SU-DHL-6 (cell line): ENCODE data around the gene TMEM52.

Source experiments
- EZH2phosphoT487 ChIP-seq: fragments of 200-600 bp; sonication (generic), shearing (Covaris generic); conservative IDR thresholded peaks from 2 replicates; pipeline ENCODE4 v1.6.1; 2018; ENCODE audit warnings: mild to moderate bottlenecking, antibody characterized with exemption, low read length, moderate library complexity, mixed read lengths
- TF ChIP-seq, protein P1 (sequence below): fragments of 200-600 bp; sonication (generic); IDR thresholded peaks from one replicate; pipeline ENCODE4 v1.5.1; 2017; ENCODE audit warnings: antibody characterized with exemption, mild to moderate bottlenecking, low read length, moderate library complexity; ENCODE audit not compliant: insufficient read depth, poor library complexity, severe bottlenecking

DNA sequence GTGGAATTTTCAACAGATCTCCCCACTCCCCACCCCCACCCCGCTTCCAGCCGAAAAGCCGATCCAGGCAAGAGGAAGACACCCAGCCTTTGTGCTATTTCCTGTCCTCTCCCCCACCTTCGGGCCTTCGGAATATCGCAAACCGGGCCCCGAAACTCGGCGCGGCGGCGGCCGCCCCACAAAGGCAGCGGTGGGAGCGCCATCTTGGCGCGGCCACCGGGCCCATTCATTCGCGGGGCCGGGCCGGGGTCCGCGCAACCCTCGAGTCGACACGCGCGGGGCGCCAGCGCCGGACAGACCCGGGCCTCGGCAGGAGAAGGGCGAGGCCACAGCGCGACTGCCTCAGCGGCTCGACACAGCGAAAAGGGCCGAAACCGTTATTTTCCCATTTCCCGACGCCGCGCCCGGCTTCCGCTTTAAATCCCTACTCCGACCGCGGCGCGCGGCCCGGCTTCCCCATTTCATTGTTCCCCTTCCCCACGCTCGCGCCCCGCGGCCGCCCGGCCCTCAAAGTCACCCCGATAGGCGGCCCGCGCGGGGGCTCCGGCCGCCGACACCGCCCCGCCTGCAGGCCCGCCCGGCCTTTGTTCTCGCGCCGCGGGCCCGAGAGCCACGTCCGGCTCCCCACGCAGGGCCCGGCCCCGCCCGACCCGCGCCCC is 29.1 kb downstream of the TMEM52 start:
- TF ChIP-seq, protein P1, sequence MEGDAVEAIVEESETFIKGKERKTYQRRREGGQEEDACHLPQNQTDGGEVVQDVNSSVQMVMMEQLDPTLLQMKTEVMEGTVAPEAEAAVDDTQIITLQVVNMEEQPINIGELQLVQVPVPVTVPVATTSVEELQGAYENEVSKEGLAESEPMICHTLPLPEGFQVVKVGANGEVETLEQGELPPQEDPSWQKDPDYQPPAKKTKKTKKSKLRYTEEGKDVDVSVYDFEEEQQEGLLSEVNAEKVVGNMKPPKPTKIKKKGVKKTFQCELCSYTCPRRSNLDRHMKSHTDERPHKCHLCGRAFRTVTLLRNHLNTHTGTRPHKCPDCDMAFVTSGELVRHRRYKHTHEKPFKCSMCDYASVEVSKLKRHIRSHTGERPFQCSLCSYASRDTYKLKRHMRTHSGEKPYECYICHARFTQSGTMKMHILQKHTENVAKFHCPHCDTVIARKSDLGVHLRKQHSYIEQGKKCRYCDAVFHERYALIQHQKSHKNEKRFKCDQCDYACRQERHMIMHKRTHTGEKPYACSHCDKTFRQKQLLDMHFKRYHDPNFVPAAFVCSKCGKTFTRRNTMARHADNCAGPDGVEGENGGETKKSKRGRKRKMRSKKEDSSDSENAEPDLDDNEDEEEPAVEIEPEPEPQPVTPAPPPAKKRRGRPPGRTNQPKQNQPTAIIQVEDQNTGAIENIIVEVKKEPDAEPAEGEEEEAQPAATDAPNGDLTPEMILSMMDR, result no peak
- no peak for TF ChIP-seq EZH2phosphoT487
